ENCODE results near the gene PPCDC.
A peak's percentile ranks its signal among the peaks of the same experiment; 100 is the strongest.

The PPCDC gene

GRCh38 chr15:74995779-74996765, 27.3 kb upstream of the PPCDC start:
- Histone ChIP-seq H3K9ac (ENCODE audit: insufficient read length, low read depth) (peak overlapping the region; percentile 88), H3K4me1 (ENCODE audit: insufficient read depth, insufficient read length) (no peaks in the 10 kb centered on the region), H3K36me3 (ENCODE audit: insufficient read depth, insufficient read length, low read length) (no peaks in the 10 kb centered on the region), H3K9me3 (ENCODE audit: insufficient read depth, low read length) (no peaks in the 10 kb centered on the region), H3K27me3 (ENCODE audit: insufficient read depth, insufficient read length) (peaks cover 49% of the 10 kb centered on the region), H3K4me3 (ENCODE audit: insufficient read length, low read depth) (peak overlapping the region; percentile 69)
- TF ChIP-seq SUZ12 (IDR thresholded peaks at IDR 0.05; ENCODE audit: extremely low read depth, insufficient read depth, insufficient read length) (peak; percentile 56), YY1 (IDR thresholded peaks at IDR 0.05; ENCODE audit: insufficient read depth, insufficient read length) (no peak)
- no peak for DNase-seq (ENCODE audit: low read depth, low spot score)

GRCh38 chr15:74997141-74997540, 26.2 kb upstream of the PPCDC start:
- TF ChIP-seq YY1 (IDR thresholded peaks at IDR 0.05; ENCODE audit: insufficient read depth, insufficient read length): no peak
- no peak for TF ChIP-seq SUZ12 (IDR thresholded peaks at IDR 0.05; ENCODE audit: extremely low read depth, insufficient read depth, insufficient read length)
- no peak for TF ChIP-seq ZNF274 (IDR thresholded peaks at IDR 0.05; ENCODE audit: low read depth, low read length)
- H3K4me3 ChIP-seq (ENCODE audit: insufficient read length, low read depth): no peak overlapping the region
- no peaks in the 10 kb centered on the region for H3K9me3 ChIP-seq (ENCODE audit: insufficient read depth, low read length)
- no peaks in the 10 kb centered on the region for H3K36me3 ChIP-seq (ENCODE audit: insufficient read depth, insufficient read length, low read length)
- DNase-seq (ENCODE audit: low read depth, low spot score): no peak
- peaks cover 45% of the 10 kb centered on the region for H3K27me3 ChIP-seq (ENCODE audit: insufficient read depth, insufficient read length)
- no peak overlapping the region for H3K9ac ChIP-seq (ENCODE audit: insufficient read length, low read depth)
- no peaks in the 10 kb centered on the region for H3K4me1 ChIP-seq (ENCODE audit: insufficient read depth, insufficient read length)

- DNase-seq (ENCODE audit: low read depth, low spot score): no peak
- H3K27me3 ChIP-seq (ENCODE audit: insufficient read depth, insufficient read length): peaks cover 45% of the 10 kb centered on the region
- H3K4me1 ChIP-seq (ENCODE audit: insufficient read depth, insufficient read length): no peaks in the 10 kb centered on the region
- H3K4me3 ChIP-seq (ENCODE audit: insufficient read length, low read depth): no peak overlapping the region
- TF ChIP-seq ZNF274 (IDR thresholded peaks at IDR 0.05; ENCODE audit: low read depth, low read length): no peak
- H3K9me3 ChIP-seq (ENCODE audit: insufficient read depth, low read length): no peaks in the 10 kb centered on the region
- H3K36me3 ChIP-seq (ENCODE audit: insufficient read depth, insufficient read length, low read length): no peaks in the 10 kb centered on the region
- no peak overlapping the region for H3K9ac ChIP-seq (ENCODE audit: insufficient read length, low read depth)
Observed at GRCh38 chr15:74997543-74997942, 25.8 kb upstream of the PPCDC start.

GRCh38 chr15:75001310-75001709, 22.1 kb upstream of the PPCDC start:
- TF ChIP-seq SUZ12 (IDR thresholded peaks at IDR 0.05; ENCODE audit: extremely low read depth, insufficient read depth, insufficient read length) (no peak), ZNF274 (IDR thresholded peaks at IDR 0.05; ENCODE audit: low read depth, low read length) (no peak), YY1 (IDR thresholded peaks at IDR 0.05; ENCODE audit: insufficient read depth, insufficient read length) (no peak)
- no peak overlapping the region for H3K4me3 ChIP-seq (ENCODE audit: insufficient read length, low read depth)
- no peaks in the 10 kb centered on the region for H3K9me3 ChIP-seq (ENCODE audit: insufficient read depth, low read length)
- peaks cover 16% of the 10 kb centered on the region for H3K27me3 ChIP-seq (ENCODE audit: insufficient read depth, insufficient read length)
- H3K36me3 ChIP-seq (ENCODE audit: insufficient read depth, insufficient read length, low read length): no peaks in the 10 kb centered on the region
- H3K9ac ChIP-seq (ENCODE audit: insufficient read length, low read depth): no peak overlapping the region
- DNase-seq (ENCODE audit: low read depth, low spot score): no peak
- H3K4me1 ChIP-seq (ENCODE audit: insufficient read depth, insufficient read length): no peaks in the 10 kb centered on the region

- DNase-seq (ENCODE audit: low read depth, low spot score): no peak
- Histone ChIP-seq H3K36me3 (ENCODE audit: insufficient read depth, insufficient read length, low read length) (no peaks in the 10 kb centered on the region), H3K4me1 (ENCODE audit: insufficient read depth, insufficient read length) (no peaks in the 10 kb centered on the region), H3K4me3 (ENCODE audit: insufficient read length, low read depth) (no peak overlapping the region), H3K9me3 (ENCODE audit: insufficient read depth, low read length) (no peaks in the 10 kb centered on the region), H3K9ac (ENCODE audit: insufficient read length, low read depth) (no peak overlapping the region), H3K27me3 (ENCODE audit: insufficient read depth, insufficient read length) (peaks cover 5% of the 10 kb centered on the region)
- no peak for TF ChIP-seq SUZ12 (IDR thresholded peaks at IDR 0.05; ENCODE audit: extremely low read depth, insufficient read depth, insufficient read length)
Observed at GRCh38 chr15:75002398-75002797, 21.0 kb upstream of the PPCDC start.

GRCh38 chr15:75007216-75007615, 16.2 kb upstream of the PPCDC start:
- Histone ChIP-seq H3K4me3 (ENCODE audit: insufficient read length, low read depth) (no peak overlapping the region), H3K4me1 (ENCODE audit: insufficient read depth, insufficient read length) (no peaks in the 10 kb centered on the region), H3K27me3 (ENCODE audit: insufficient read depth, insufficient read length) (no peaks in the 10 kb centered on the region), H3K9ac (ENCODE audit: insufficient read length, low read depth) (no peak overlapping the region), H3K9me3 (ENCODE audit: insufficient read depth, low read length) (no peaks in the 10 kb centered on the region), H3K36me3 (ENCODE audit: insufficient read depth, insufficient read length, low read length) (no peaks in the 10 kb centered on the region)
- no peak for TF ChIP-seq SUZ12 (IDR thresholded peaks at IDR 0.05; ENCODE audit: extremely low read depth, insufficient read depth, insufficient read length)
- no peak for TF ChIP-seq ZNF274 (IDR thresholded peaks at IDR 0.05; ENCODE audit: low read depth, low read length)
- no peak for TF ChIP-seq YY1 (IDR thresholded peaks at IDR 0.05; ENCODE audit: insufficient read depth, insufficient read length)
- DNase-seq (ENCODE audit: low read depth, low spot score): no peak

GRCh38 chr15:75008221-75008625, 15.2 kb upstream of the PPCDC start:
- Histone ChIP-seq H3K9ac (ENCODE audit: insufficient read length, low read depth) (no peak overlapping the region), H3K4me3 (ENCODE audit: insufficient read length, low read depth) (no peak overlapping the region)

More at GRCh38 chr15:75008221-75008625, 15.2 kb upstream of the PPCDC start:
- Histone ChIP-seq H3K27me3 (ENCODE audit: insufficient read depth, insufficient read length) (no peaks in the 10 kb centered on the region), H3K36me3 (ENCODE audit: insufficient read depth, insufficient read length, low read length) (no peaks in the 10 kb centered on the region), H3K9me3 (ENCODE audit: insufficient read depth, low read length) (no peaks in the 10 kb centered on the region), H3K4me1 (ENCODE audit: insufficient read depth, insufficient read length) (no peaks in the 10 kb centered on the region)
- TF ChIP-seq SUZ12 (IDR thresholded peaks at IDR 0.05; ENCODE audit: extremely low read depth, insufficient read depth, insufficient read length) (no peak), ZNF274 (IDR thresholded peaks at IDR 0.05; ENCODE audit: low read depth, low read length) (no peak), YY1 (IDR thresholded peaks at IDR 0.05; ENCODE audit: insufficient read depth, insufficient read length) (no peak)
- DNase-seq (ENCODE audit: low read depth, low spot score): no peak
